Coronary artery (tissue), 2 donors: ENCODE results near the gene APCDD1L.

Experiments
- DNase-seq: peaks from one replicate; pipeline ENCODE4 v3.0.0-alpha.2; 2017; ENCODE audit warnings: low spot score
- H3K27ac ChIP-seq, 2 donors: fragments of 200-600 bp; sonication (generic); one replicate each; pipeline ENCODE4 v1.5.1; 2016 to 2019
- H3K4me3 ChIP-seq: fragments of 200-600 bp; sonication (generic); 2 replicates; pipeline ENCODE4 v1.5.1; 2016; ENCODE audit warnings: mild to moderate bottlenecking, moderate library complexity
- TF ChIP-seq, protein P1 (sequence below): fragments of 200-600 bp; sonication (generic); IDR thresholded peaks from one replicate; pipeline ENCODE4 v1.5.1; 2019; ENCODE audit warnings: antibody characterized with exemption

Gene APCDD1L

DNA sequence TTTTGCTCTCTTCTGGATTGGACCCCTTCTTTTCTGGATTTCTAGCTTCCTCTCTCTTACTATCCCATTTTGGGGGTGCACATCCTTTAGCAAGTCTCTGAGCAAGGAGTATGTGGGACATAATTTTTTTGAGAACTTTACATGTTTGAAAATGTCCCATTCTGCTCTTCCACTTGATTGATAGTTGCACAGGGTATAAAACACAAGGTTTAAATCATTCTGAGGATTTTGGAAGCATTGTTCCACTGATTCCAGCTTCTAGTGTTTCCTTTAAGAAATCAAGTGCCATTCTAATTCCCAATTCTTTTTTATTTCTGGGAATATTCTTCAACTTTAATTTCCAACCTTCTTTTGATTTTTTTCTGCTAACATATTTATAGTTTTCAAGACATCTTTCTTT lies 60.7 kb downstream of the APCDD1L start:
- Histone ChIP-seq H3K4me3 (no peak overlapping the region), H3K27ac (no peak overlapping the region)
- TF ChIP-seq, protein P1, sequence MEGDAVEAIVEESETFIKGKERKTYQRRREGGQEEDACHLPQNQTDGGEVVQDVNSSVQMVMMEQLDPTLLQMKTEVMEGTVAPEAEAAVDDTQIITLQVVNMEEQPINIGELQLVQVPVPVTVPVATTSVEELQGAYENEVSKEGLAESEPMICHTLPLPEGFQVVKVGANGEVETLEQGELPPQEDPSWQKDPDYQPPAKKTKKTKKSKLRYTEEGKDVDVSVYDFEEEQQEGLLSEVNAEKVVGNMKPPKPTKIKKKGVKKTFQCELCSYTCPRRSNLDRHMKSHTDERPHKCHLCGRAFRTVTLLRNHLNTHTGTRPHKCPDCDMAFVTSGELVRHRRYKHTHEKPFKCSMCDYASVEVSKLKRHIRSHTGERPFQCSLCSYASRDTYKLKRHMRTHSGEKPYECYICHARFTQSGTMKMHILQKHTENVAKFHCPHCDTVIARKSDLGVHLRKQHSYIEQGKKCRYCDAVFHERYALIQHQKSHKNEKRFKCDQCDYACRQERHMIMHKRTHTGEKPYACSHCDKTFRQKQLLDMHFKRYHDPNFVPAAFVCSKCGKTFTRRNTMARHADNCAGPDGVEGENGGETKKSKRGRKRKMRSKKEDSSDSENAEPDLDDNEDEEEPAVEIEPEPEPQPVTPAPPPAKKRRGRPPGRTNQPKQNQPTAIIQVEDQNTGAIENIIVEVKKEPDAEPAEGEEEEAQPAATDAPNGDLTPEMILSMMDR, result no peak
- no peak for DNase-seq

DNA sequence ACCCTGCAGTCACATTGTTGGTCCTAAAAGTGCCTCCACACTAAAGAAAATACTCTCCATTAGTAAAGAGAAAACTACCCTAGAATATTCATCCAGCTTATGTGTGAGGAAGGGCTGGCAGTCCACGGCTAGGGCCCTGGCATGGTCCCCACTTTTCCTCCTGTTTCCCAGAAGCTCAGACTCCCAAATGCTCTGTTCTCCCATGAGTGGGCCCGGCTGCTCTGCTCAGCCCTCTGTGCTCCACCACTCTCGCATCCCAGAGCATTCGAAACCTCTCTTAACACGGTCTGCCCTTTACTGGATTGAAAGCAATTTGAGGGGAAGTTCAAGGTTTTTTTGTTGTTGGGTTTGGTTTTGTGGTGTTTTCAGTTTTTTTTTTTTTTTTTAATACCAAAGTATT lies 61.8 kb downstream of the APCDD1L start:
- no peak overlapping the region for H3K27ac ChIP-seq
- TF ChIP-seq, protein P1, result no peak
- no peak overlapping the region for H3K4me3 ChIP-seq
- DNase-seq, result no peak

DNA sequence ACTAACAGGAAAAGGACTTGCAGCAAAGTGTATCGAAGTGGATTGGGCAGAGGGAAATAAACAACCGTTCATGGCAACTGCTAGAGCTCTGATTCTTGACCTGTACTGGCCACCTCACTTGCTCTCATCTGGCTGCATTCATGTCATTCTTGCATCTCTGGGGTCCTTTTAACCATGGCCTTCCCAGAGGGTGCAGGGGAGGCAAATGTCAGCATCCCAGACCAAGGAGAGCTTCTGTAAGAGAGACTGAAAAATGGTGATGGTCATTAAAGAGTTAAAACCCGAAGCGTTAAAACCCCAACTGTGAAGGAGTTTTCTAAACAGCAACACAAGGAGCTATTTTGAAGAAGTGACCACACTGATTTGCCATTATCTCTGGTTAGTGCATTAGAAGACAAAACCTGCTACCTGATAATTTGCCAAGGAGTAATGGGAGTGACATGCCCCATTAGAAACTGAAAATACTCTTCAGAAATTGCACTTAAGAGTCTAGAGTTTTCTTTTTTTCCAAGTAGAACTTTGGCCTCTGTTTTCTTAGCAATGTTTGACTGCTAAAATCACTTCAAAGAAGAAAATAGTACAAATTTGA lies 62.4 kb downstream of the APCDD1L start:
- no peak overlapping the region for H3K4me3 ChIP-seq
- H3K27ac ChIP-seq, result no peak overlapping the region
- TF ChIP-seq, protein P1, result no peak
- DNase-seq, result peak; percentile 17

DNA sequence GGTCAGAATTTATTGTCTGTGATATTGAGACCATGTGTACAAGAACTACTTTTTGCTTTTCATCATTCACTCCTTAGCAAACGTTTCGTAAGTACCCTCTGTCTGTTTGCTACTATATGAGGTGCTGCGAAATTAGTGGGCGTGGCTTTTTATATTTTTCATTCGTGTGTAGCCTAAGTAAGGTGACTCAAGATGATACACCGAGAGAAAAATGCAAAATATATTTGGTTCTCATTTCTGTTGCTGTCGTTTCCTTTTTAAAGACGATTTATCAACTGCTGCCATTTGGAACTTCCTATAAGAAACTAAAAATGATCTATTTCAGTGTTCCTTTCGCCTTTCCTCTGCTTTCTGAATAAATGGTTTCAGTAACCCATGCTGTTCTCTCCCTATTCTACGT lies 64.9 kb downstream of the APCDD1L start:
- TF ChIP-seq, protein P1, result no peak
- Histone ChIP-seq H3K4me3 (no peak overlapping the region), H3K27ac (no peak overlapping the region)
- no peak for DNase-seq

DNA sequence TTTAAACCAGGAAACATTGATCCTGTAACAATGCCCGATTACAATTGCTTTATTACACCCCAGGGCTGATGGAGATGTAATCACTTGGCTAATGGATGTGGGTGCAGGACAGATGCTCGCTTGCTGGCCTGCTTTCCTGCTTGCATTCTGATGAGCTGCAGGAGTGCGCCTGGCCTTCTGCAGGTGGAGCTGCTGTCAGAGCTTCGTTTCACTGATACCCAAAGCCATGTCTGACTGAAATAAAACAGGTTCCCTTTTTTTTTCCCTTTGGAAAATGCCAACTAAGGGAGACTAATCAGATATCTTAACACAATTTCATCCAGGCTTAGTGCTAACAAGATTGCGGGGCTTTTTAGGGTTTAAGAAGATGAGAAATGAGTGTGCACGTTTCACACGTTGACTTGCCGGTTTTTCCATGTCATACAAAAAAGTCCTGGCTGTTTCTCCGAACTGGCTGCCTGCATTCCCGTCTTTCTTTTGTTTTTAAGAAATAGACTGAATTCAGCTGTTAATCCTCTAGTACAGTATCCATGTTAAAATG lies 65.4 kb downstream of the APCDD1L start:
- TF ChIP-seq, protein P1, result no peak
- DNase-seq, result no peak
- Histone ChIP-seq H3K4me3 (no peak overlapping the region), H3K27ac (no peak overlapping the region)

DNA sequence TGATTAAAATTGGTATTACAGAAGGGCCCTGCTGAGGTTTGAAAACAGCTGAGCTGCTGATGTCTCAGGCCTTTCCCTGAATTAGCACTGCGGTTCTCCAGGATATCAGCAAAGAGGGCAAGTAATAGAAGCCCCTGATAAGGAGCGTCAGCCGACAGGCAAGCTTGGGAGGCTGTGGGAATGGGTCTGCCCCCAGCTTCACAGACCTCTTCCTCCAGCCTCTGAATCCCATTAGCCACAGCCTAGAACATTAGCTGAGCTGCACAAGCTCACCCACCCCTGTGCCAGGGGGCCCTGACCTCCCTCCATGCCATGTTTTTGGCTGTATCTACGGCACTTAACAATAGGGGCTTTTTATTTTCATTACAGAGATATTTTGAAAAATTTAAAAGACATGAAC lies 66.2 kb downstream of the APCDD1L start:
- no peak overlapping the region for H3K4me3 ChIP-seq
- no peak overlapping the region for H3K27ac ChIP-seq
- DNase-seq, result no peak
- TF ChIP-seq, protein P1, result no peak
